Stimulated activated CD8-positive, alpha-beta memory T cell treated with anti-CD3 and anti-CD28 coated beads, Interleukin-7, amount 100 ng/mL, for 48 hours (primary cell): ENCODE data around the gene ZNF335.
A peak's percentile ranks its signal among the peaks of the same experiment; 100 is the strongest.
"Not testable (repeated sequence)": the region's sequence is repeated elsewhere in the genome, so short reads cannot be mapped to it uniquely, and the experiment has no call there.

Experiments used
- DNase-seq, 2 donors: peaks; one replicate each; pipeline ENCODE4 v3.0.0-alpha.2; 2020; ENCODE audit warnings: low read depth in 1 of 2; ENCODE audit errors: extremely low read depth in 1 of 2

Gene ZNF335

DNA sequence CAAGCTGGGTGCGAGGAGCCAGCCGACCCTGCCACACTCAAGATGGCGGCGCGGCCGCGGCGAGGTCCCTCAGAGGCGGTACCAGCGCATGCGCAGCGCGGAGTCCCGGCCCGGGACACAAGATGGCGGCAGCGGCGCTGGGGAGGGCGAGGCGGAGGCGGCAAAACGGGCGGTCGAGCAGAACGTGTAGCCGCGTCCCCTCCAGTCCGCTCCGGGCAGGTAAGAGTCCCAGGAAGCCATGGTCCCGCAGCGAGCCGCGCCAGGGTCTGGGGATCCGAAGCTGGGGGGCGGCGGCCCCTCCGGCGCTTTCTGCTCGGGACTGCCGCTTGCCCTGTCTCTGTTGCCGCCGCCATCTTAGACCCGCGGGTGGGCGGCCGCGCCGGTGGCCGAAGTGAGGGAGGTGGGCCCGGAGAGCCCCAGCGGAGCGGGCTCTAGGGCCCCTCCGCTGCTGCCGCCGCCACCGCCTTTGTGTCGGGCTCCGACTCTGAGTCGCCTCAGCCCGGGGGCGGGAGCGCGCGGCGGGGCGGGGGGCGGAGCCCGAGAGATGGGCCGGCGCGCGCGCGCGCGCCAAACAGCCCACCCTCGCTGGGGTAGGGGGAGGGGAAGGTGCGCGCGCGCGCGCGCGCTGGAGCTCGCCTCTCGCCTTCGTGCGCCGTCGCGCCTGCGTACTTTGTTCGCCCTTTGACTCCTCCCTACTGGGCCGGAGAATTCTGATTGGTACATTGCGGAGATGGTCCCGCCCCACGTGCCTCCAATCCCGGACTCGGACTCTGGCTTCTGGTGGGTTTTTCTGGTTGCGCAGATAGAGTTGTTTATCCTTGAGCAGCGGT lies 37.2 kb downstream of the ZNF335 start, which contains the start of gene PCIF1:
TSS of gene PCIF1 (plus strand) at position 98 of the 830 bp plus-strand sequence. CDS start 4,317 bp downstream, outside the sequence.
- peak; percentile 96 for DNase-seq

DNA sequence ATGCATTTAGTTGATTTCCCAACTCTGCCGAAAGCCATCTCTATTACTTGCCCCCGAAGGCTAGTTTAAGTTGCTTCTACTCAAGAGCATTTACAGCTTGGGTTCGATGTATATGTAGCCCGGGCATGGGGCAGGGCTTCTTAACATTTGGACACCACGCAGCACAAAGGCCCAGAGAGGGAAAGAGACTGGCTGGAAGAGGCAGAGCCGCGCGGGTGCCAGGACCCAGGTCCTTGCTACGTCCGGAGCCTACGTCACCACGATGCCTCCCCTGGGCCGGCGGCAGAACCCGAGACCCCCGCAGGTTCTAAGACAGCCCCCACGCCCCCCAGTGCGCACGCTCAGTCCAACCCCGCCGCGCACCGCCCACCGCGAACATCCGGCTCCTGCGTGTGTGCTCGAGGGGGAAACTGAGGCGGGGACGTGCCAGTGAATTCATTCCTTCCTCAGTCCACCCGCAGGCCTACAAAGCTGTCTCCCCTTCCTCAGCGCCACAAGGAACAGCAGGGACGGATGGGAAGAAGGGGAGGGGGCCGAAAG lies 37.9 kb downstream of the ZNF335 start:
- DNase-seq, result peak; percentile 22 to 41

DNA sequence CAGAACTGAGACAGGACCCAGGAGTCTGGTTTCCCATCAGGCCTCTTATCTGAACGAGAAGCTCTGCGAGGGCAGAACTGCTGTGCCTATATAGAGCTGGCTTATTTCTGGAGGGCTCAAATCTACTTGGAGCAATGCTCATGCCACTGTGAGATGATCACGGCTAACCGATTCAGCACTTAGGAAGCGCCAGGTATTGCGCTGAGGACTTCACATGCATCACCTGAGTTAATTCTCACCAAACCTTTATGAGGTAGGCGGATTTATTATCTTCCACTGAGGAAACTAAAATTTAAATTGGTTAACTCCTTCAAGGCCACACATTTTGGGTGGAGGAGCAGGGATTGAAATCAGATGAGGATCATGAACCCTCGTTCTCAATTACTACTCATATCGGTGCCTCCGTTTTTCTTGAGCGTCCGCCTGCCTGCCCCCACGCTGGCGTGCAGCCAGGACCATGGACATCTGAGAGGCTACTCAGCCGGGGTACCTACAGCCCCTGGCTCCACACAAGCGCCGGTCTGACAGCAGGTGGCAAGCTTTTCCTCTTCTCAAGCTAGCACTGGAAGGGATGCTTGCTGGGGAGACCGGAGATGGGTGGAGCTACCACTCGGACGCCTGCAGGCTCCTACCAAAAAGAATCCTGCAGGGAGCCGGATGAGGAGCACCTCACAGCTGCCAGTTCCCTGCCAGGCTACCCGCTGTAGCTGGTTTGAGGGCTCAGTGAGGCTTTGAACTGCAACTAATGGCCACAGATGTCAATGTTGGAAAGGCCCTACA lies 38.5 kb downstream of the ZNF335 start:
- peak in 1 of 2 donors; percentile 60 for DNase-seq

DNA sequence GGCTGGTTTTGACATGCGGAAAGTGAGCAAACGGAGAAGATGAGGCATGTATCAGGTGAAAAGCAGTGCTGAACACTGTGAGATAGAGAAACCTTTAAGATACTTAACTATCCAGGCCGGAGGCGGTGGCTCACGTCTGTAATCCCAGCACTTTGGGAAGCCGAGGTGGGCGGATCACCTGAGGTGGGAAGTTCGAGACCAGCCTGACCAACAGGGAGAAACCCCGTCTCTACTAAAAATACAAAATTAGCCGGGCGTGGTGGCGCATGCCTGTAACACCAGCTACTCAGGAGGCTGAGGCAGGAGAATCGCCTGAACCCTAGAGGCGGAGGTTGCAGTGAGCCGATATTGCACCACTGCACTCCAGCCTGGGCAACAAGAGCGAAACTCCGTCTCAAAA lies 40.3 kb downstream of the ZNF335 start:
- DNase-seq, result not testable (repeated sequence)

DNA sequence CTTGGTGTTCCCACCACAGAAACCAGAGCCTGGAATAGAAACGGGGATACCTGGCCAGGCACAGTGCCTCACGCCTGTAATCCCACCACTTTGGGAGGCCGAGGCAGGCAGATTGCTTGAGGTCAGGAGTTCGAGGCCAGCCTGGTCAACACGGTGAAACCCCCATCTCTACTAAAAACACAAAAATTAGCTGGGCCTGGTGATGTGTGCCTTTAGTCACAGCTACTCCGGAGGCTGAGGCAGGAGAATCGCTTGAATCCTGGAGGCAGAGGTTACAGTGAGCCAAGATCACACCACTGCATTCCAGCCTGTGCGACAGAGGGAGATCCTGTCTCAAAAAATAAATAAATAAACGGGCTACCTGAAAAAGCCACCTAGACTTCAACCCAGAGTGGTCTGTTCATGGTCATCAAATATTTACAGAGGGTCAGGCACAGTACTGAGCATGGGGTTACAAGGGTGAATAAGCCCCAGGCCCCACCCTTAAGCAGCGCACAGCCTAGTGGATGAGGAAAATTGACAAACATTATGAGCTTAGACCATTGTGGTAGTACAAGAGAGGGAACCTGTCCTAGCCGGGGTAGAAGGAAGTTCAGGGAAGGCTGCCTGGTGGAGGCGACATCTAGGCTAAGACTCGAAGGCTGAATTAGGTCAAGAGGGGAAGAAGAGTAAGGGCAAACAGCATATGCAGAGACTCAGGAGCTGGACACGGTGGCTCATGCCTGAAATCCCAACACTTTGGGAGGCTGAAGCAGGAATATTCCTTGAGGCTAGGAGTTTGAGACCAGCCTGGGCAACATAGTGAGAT lies 44.7 kb downstream of the ZNF335 start:
- DNase-seq, result no peak

DNA sequence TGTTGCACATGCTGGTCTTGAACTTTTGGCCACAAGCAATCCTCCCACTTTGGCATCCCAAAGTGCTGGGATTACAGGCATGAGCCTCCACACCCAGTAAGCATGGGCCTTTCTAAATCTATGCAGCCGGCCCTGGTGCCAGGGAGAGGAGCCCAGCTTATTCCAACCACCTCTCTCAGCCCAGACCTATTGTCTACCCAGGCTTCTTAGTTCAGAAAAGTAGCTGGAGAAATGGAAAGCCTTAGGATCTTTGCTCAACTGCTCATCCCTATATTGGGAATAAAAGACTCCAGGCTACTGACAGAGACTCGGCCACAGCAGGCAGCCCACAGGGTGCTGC lies 45.3 kb downstream of the ZNF335 start:
- DNase-seq, result no peak

DNA sequence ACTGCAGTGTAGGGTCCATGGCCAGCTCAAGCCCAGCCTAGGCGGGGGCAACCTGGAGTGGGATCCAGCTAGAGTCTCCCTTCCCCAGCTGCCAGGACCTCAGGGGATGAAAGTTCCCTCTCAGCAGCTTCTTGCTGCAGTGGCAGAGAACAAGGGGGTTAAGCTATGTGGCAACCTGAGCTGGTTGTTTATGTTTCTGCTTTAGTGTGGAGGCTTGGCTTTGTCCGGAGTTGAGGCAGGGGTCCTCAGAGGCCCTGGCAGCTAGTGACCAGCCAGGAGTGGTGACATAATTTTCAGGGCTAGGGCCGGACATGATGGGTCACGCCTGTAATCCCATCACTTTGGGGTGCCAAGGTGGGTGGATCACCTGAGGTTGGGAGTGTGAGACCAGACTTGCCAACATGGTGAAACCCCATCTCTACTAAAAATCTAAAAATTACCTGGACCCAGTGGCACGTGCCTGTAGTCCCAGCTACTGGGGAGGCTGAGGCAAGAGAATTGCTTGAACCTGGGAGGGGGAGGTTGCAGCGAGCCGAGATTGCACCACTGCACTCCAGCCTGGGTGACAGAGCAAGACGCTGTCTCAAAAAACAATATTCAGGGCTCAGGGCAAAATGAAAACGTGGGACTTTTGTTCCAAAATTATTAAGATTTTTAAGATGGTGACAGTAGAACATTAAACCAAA lies 46.0 kb downstream of the ZNF335 start:
- no peak for DNase-seq

DNA sequence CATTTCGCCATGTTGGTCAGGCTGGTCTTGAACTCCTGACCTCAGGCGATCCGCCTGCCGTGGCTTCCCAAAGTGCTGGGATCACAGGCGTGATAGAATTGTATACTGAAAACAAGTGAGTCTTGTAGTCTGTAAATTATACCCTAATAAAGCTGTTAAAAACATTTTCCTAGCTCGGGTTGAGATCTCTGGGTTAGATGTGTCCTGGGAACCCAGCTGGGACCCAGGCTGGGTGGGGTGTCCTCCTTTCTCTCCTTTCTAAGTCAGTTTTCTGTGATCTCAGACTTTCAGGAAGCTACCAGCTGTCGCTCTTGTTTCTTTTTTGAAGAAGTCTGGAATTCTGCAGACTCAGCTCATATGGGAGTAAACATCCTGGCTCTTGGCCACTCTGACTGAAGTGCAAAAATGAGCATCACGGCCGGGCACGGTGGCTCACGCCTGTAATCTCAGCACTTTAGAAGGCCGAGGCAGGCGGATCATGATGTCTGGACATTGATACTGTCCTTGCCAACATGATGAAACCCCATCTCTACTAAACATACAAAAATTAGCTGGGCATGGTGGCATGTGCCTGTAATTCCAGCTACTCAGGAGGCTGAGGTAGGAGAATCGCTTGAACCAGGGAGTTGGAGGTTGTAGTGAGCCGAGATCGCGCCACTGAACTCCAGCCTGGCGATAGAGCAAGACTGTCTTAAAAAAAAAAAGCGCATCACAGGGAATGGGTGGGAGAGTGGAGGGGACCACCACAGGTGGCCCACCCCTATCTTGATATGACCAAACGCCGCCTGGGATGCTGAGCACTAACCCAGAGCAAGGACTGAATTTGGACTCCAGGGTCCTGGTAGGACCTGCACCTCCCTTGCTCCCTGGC lies 47.4 kb downstream of the ZNF335 start:
- no peak for DNase-seq

DNA sequence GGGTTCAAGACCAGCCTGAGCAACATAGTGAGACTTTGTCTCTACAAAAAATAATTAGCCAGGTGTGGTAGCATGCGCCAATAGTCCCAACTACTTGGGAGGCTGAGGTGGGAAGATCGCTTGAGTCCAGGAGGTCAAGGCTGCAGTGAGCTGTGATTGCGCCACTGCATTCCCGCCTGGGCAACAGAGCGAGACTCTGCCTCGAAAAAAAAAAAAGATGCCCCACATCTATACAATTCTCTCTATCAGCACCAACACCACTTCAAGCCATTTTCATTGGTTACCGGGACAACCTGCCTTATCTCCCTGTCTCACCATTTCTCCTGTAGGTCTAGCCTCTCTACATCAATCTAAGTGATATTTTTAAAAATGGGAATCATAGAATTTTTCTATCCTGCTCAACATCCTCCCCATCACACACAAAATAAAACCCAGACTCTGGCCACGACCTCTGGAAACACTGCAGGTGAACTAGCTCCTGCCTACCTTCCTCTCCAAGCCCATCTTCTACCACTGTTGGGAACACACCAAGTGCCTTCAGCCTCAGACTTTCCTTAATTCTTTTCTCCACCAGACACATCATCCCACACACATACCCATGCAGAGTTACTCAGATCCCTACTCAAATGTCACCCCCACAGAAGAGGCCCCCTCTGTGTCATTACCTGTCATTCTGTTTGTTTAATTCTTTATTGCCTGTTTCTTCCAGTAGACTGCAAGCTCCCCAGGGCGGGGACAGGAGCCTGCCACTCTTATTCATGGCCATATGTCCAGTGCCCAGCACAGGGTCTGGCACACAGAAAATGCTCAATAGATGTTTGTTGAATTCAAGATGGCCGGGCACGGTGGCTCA lies 50.4 kb downstream of the ZNF335 start:
- DNase-seq, result no peak

DNA sequence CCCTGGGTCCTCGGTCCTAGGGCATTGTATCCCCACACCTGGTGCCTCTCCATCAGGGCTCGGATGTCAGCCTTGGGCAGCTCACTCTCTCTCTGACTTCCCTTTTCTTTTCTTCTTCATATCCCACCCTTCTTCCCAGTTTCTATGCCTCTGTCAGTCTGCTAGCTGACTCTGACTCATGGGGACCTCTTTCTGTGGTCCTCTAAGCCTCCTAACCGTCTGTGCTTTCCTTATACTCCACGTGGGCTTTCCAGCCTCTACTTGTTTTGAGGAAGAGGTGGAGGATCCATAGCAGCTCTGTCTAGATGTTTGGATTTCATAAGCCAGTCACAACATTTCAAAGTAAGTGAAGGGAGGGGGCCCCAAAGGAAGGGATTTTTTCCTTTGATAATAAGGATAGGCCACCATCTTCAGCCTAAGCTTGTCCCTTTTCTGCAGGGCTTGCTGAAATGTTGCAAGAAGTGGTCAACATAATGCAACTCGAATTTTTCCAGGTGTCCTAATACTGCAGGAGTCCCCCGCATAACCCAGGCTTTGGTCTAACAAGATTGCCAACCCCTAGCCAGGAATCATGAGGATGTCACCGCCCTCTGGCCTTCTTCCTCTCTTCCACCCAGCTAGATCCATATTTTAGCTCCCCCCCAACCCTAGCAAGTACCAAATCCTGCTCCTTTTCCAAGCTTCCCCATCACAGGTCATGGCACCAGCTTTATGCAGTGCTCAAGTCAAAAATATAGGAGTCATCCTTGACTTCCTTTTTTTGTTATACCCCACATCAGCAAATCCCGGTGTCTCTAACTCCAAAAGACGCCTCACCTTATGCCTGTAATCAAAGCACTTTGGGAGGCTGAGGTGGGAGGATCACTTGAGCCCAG lies 51.3 kb downstream of the ZNF335 start:
- DNase-seq, result no peak

DNA sequence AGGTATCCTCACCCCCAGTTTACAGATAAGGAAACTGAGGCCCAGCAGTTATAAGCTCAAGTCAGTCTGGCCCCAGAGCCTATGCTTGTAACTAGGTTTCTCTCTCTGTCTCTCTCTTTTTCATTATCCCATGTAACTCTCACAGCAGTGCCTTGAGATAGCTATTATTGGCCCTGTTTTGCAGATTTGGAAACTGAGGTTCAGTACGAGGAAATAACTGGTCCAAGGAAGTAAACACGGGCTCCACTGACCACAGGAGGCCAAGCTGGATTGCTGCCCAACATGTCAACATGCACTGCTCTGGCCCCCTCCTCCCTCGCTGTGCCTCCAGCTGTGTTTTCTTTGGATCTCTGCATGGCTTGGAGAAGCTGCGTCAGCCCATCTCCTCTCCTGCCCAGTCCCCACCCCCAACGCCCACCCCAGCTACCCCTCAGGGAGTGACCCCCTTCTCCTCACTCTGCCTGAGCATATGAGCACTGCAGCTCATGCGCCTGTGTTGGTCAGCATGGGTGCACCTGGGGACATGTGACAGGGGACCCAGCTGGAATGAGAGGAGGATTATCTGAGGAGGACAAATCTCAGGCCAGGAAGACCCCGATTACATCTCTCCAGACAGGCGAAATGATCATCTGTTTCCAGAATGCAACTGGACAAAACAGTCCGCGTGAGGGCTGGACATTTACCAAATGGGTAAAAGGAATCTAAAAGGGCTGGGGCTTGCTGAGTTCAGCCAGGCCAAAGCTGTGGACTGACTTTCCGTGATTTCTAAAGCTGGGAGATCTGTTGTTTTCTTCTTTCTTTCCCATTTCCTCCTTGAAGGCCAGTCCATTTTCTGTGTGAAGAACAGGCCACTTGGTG lies 52.2 kb downstream of the ZNF335 start:
- DNase-seq, result no peak

DNA sequence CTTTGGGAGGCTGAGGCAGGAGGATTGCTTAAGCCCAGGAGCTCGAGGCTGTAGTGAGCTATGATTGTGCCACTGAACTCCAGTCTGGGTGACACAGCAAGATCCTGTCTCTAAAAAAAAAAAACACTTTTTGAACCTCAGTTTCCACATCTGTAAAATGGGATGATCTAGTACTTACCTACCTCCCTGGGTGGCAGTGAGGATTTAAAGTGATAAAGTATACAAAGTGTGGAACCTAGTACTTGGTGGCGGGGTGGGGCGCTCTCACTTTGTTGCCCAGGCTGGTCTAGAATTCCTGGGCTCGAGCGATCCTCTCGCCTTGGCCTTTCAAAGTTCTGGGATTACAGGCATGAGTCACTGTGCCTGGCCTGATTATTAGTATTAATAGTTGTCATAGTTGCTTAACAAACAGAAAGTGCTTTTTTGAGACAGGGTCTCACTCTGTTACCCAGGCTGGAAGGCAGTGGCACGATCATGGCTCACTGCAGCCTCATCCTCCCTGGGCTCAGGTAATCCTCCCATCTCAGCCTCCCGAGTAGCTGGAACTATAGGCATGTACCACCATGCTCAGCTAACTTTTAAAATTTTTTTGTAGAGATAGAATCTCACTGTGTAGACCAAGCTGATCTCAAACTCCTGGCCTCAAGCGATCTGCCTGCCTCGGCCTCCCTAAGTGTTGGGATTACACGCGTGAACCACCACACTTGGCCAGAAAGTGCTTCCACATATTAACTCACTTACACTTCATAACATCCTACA lies 53.0 kb downstream of the ZNF335 start:
- DNase-seq, result no peak

DNA sequence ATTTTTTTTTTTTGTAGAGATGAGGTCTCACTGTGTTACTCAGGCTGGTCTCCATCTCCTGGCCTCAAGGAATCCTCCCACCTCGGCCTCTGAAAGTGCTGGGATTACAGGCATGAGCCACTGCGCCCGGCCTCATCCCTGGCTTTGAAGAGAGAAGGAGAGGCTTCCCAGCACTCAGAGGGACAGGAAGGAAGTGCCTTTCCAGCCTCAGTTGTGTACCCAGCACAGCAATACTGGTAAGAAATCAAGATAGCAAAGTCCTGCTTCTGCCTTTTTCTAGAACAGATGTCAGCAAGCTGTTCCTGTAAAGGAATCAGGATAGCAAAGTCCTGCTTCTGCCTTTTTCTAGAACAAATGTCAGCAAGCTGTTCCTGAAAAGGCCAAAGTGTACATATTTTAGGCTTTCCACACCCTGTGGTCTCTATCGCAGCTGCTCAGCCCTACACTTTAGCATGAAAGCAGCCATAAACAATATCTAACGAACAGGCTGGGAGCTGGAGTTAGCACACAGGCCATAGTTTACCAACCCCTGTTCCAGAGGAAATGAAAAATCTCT lies 53.7 kb downstream of the ZNF335 start:
- DNase-seq, result no peak

DNA sequence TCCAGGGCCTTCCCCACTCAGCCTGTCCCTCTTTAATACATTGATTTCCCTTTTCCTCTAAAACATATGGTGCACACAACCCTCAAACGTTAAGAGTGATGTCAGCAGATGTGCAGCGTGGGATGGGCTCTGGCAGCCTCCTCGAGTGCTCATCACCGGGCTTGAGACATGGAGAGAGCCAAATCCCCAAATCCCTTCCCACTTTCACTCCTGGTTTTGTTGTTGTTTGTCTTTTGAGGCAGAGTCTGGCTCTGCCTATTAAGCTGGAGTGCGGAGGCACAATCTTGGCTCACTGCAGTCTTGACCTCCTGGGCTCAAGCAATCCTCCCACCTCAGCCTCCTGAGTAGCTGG lies 54.2 kb downstream of the ZNF335 start:
- no peak for DNase-seq

DNA sequence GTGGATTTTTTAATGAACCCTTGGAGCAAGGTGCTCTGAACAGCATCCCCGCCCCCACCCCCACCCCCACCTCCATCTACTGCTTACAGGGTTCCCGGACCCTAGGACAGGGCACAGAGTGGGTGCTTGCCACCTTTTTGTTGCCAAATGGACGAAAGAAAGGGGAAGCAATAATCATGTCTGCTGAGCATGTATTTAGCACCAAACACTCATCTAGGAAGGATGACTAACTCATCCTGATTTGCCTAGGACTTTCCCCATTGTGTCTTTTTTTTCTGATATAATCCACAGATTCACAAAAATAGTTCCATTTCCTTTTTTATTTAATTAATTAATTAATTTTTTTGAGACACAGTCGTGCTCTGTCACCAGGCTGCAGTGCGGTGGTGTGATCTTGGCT lies 58.9 kb downstream of the ZNF335 start:
- DNase-seq, result no peak

DNA sequence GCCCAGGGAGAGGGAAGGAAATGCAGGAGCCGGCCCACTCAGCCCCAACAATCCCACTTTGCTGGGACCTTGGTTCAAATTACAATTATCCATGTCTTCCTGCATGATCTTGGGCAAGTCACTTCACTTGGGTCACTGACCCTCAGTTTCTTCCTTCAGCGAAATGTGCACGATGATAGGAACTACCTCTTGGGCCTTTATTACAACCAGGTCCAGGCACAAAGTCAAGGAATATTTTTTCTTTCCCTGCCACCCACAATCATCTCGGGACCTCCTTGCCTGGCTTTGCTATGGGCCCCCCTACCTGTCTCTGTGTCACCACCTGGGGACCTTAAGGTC lies 59.7 kb downstream of the ZNF335 start:
- no peak for DNase-seq
